H1 (cell line): Measurements from ENCODE around the gene COL8A2. TPM values are rescaled to one million over a fixed set of nuclear protein-coding genes. Genes with fewer than 3 reads are reported as not detected.

Experiments used
- BCL11A ChIP-seq, 2 experiments: IDR thresholded peaks; one replicate each; pipeline ENCODE4 v1.6.1; 2011; ENCODE audit warnings: low read depth in 2 of 2, low read length in 2 of 2, mild to moderate bottlenecking in 2 of 2
- CTCF ChIP-seq, 3 experiments: IDR thresholded peaks; 1 replicate in 2 of 3; 2 replicates in 1 of 3; pipeline versions ENCODE4 v1.5.1 to v1.6.1; 2011; ENCODE audit warnings: low read length in 3 of 3, mild to moderate bottlenecking in 3 of 3, inconsistent platforms in 2 of 3, low read depth in 1 of 3, moderate library complexity in 1 of 3; ENCODE audit not compliant: insufficient read depth in 1 of 3; ENCODE audit errors: control extremely low read depth in 1 of 3
- E2F6 ChIP-seq: IDR thresholded peaks from 2 replicates; pipeline ENCODE4 v1.6.1; 2012; ENCODE audit warnings: inconsistent platforms
- EGR1 ChIP-seq: IDR thresholded peaks from 2 replicates; pipeline ENCODE4 v1.6.1; 2011; ENCODE audit warnings: low read depth, low read length, borderline replicate concordance
- EZH2 ChIP-seq: fragments of 200-600 bp; sonication (generic); IDR thresholded peaks from 2 replicates; pipeline ENCODE4 v1.7.1; 2012; ENCODE audit warnings: low read depth, mild to moderate bottlenecking, moderate library complexity, low read length, inconsistent platforms; ENCODE audit not compliant: severe bottlenecking
- FOSL1 ChIP-seq: IDR thresholded peaks from 2 replicates; pipeline ENCODE4 v1.6.1; 2011; ENCODE audit warnings: mild to moderate bottlenecking, low read depth, low read length, moderate library complexity; ENCODE audit not compliant: insufficient read depth
- GABPA ChIP-seq: IDR thresholded peaks from 2 replicates; pipeline ENCODE4 v1.6.1; 2011; ENCODE audit warnings: mild to moderate bottlenecking, low read length, moderate library complexity, borderline replicate concordance; ENCODE audit not compliant: insufficient read depth
- HDAC2 ChIP-seq, 2 experiments: fragments of 300-600 bp in 1 of 2; sonication (generic) in 1 of 2; IDR thresholded peaks; 2 replicates each; pipeline ENCODE4 v1.6.1; 2011 to 2012; ENCODE audit warnings: low read depth in 2 of 2, low read length in 2 of 2, mild to moderate bottlenecking in 2 of 2, moderate library complexity in 2 of 2, borderline replicate concordance in 1 of 2, inconsistent platforms in 1 of 2
- KDM1A ChIP-seq: fragments of 200-600, 300-600 bp; sonication (generic); IDR thresholded peaks from 2 replicates; pipeline ENCODE4 v1.7.1; 2016; ENCODE audit warnings: mild to moderate bottlenecking, low read length, borderline replicate concordance
- KDM4A ChIP-seq: IDR thresholded peaks from one replicate; pipeline ENCODE4 v1.7.1; 2012; ENCODE audit warnings: low read depth, mild to moderate bottlenecking, moderate library complexity, low read length, inconsistent platforms; ENCODE audit not compliant: severe bottlenecking
- MAX ChIP-seq: IDR thresholded peaks from 2 replicates; pipeline ENCODE4 v1.6.1; 2012; ENCODE audit warnings: inconsistent platforms
- PHF8 ChIP-seq: fragments of 200-600 bp; sonication (generic); conservative IDR thresholded peaks from 2 replicates; pipeline ENCODE4 v1.7.1; 2012; ENCODE audit warnings: low read depth, mild to moderate bottlenecking, inconsistent platforms, low read length, moderate library complexity
- POLR2A ChIP-seq, 2 experiments: IDR thresholded peaks; 1 replicate in 1 of 2; 2 replicates in 1 of 2; pipeline ENCODE4 v1.6.1; 2011; ENCODE audit warnings: low read depth in 2 of 2, low read length in 2 of 2, mild to moderate bottlenecking in 2 of 2; ENCODE audit errors: control extremely low read depth in 1 of 2
- SIN3A ChIP-seq, 2 experiments: IDR thresholded peaks in 1 of 2; conservative IDR thresholded peaks in 1 of 2; 2 replicates each; pipeline ENCODE4 v1.6.1; 2011 to 2012; ENCODE audit warnings: low read length in 2 of 2, improper control_type of control experiment in 1 of 2, low read depth in 1 of 2, mild to moderate bottlenecking in 1 of 2
- SIX5 ChIP-seq: IDR thresholded peaks from 2 replicates; pipeline ENCODE4 v1.6.1; 2011; ENCODE audit warnings: mild to moderate bottlenecking, low read depth, low read length
- TAF7 ChIP-seq: optimal IDR thresholded peaks from 2 replicates; pipeline ENCODE3; 2011; ENCODE audit warnings: low read depth, mild to moderate bottlenecking, inconsistent platforms, low read length, moderate library complexity, borderline replicate concordance
- USF2 ChIP-seq: IDR thresholded peaks from 2 replicates; pipeline ENCODE4 v1.6.1; 2011; ENCODE audit warnings: low read length, improper control_type of control experiment
- polyA plus RNA-seq, 7 experiments: library from polyadenylated mRNA; depleted of rRNA in 3 of 7; stranded (reverse) in 5 of 7; unstranded in 2 of 7; fragments of >200 nt in 5 of 7; fragments of 200-250 nt in 2 of 7; gene quantifications; 1 replicate in 5 of 7; 2 replicates in 1 of 7; 4 replicates in 1 of 7; pipeline versions ENCODE4 v1.2.1 to v1.2.3, GENCODE V29; 2011 to 2013; ENCODE audit warnings: missing spikeins in 2 of 7, mixed read lengths in 2 of 7
- total RNA-seq: library from RNA; stranded (reverse); fragmentation: NEBNext Ultra II Directional; extraction: Animal tissue kit (Norgen Biotek cat#: 25700); gene quantifications from 2 replicates; pipeline ENCODE4 v1.2.1, GENCODE V29; 2021

COL8A2 gene
- total and polyA plus RNA-seq, 2 of the 8 experiments (the other 6 are each of a cell fraction or from before 2014, with no cell fraction given): 2.1 to 2.8 TPM

- peak; percentile 56; the same call in 1 of the 2 replicates for TF ChIP-seq USF2
- TF ChIP-seq E2F6: peak; percentile 61; the same call in 1 of the 2 replicates
- TF ChIP-seq SIX5: no peak
- peak; percentile 76 for TF ChIP-seq MAX
- TF ChIP-seq POLR2A (IDR thresholded peaks at IDR 0.05; ENCODE audit: control extremely low read depth in 1 of 2, low read depth in 2 of 2, low read length in 2 of 2): no peak
- no peak for TF ChIP-seq CTCF (IDR thresholded peaks at IDR 0.05; ENCODE audit: control extremely low read depth in 1 of 3, insufficient read depth in 1 of 3, low read depth in 1 of 3, low read length in 3 of 3)
- 0 out of 2 replicates have a peak, but pooled peaks have one; percentile 6 for TF ChIP-seq GABPA
- TF ChIP-seq FOSL1: no peak
- TF ChIP-seq TAF7: no peak
- no peak for TF ChIP-seq HDAC2 (IDR thresholded peaks at IDR 0.05; ENCODE audit: borderline replicate concordance in 1 of 2, low read depth in 2 of 2, low read length in 2 of 2)
- peak; percentile 41 for TF ChIP-seq EZH2
- 0 out of 2 replicates have a peak, but pooled peaks have one; percentile 11 for TF ChIP-seq PHF8
- no peak for TF ChIP-seq SIN3A (conservative IDR thresholded peaks at IDR 0.05 in 1 of 2, IDR thresholded peaks at IDR 0.05 in 1 of 2; ENCODE audit: low read depth in 1 of 2, low read length in 2 of 2)
- TF ChIP-seq KDM1A: peak; percentile 23; the same call in 1 of the 2 replicates
- TF ChIP-seq BCL11A (IDR thresholded peaks at IDR 0.05; ENCODE audit: low read depth in 2 of 2, low read length in 2 of 2): no peak
- no peak for TF ChIP-seq EGR1
- TF ChIP-seq KDM4A: peak; percentile 62
- TF ChIP-seq, all 59 proteins: peak for 8
Measured at GRCh38 chr1:36125129-36125991, at the start of gene COL8A2 (continued).
